H1 (cell line): ENCODE data around the gene PRKCA. TPM values are rescaled to one million over a fixed set of nuclear protein-coding genes. Genes with fewer than 3 reads are reported as not detected.

Source experiments
- CTCF ChIA-PET: fragments of 300-600 bp; sonication (Branson Sonifier 250); formaldehyde crosslinking; loops from one replicate; lab custom pipeline; 2021; ENCODE audit not compliant: partially characterized antibody; lab: Charles Lee
- POLR2A ChIA-PET: fragments of 300-600 bp; sonication (Branson Sonifier 250); formaldehyde crosslinking; loops from one replicate; lab custom pipeline; 2021; ENCODE audit warnings: inconsistent platforms; ENCODE audit not compliant: partially characterized antibody; lab: Charles Lee
- DNase-seq, 2 experiments: peaks; one replicate each; pipeline versions ENCODE4 v3.0.0 to v3.0.0-alpha.2; 2010 to 2022; ENCODE audit warnings: low spot score in 2 of 2, low read depth in 1 of 2, mixed read lengths in 1 of 2
- FAIRE-seq: peaks from 2 replicates; lab custom pipeline; 2011; peaks lifted over from hg19 to GRCh38; lab: Jason Lieb, UNC
- H2AFZ ChIP-seq: 2 replicates; pipeline ENCODE4 v1.8.1; 2012; ENCODE audit warnings: low read length, inconsistent platforms
- H2AK5ac ChIP-seq: 2 replicates; pipeline ENCODE4 v1.6.1; 2013; ENCODE audit warnings: low read depth, low read length
- H2BK120ac ChIP-seq: replicated peaks from 2 replicates; pipeline ENCODE3; 2013; ENCODE audit warnings: low read depth, low read length, inconsistent platforms
- H2BK12ac ChIP-seq: 2 replicates; pipeline ENCODE4 v1.6.1; 2013; ENCODE audit warnings: low read depth, low read length
- H2BK15ac ChIP-seq: 2 replicates; pipeline ENCODE4 v1.6.1; 2013; ENCODE audit warnings: low read length
- H2BK20ac ChIP-seq: 2 replicates; pipeline ENCODE4 v1.6.1; 2013; ENCODE audit warnings: low read length
- H2BK5ac ChIP-seq: 2 replicates; pipeline ENCODE4 v1.6.1; 2013; ENCODE audit warnings: low read depth, low read length
- H3K14ac ChIP-seq: 2 replicates; pipeline ENCODE4 v1.6.1; 2013; ENCODE audit warnings: inconsistent platforms; ENCODE audit not compliant: insufficient read length
- H3K18ac ChIP-seq: 2 replicates; pipeline ENCODE4 v1.6.1; 2013; ENCODE audit warnings: low read length; ENCODE audit errors: extremely low read depth
- H3K23ac ChIP-seq: 2 replicates; pipeline ENCODE4 v1.6.1; 2013; ENCODE audit warnings: inconsistent platforms; ENCODE audit not compliant: insufficient read length
- H3K23me2 ChIP-seq: 2 replicates; pipeline ENCODE4 v1.6.1; 2013; ENCODE audit warnings: low read depth, low read length
- H3K27ac ChIP-seq: 2 replicates; pipeline ENCODE4 v1.6.1; 2011; ENCODE audit warnings: low read depth, low read length, inconsistent platforms
- H3K27me3 ChIP-seq, 4 experiments: replicated peaks in 1 of 4; 1 replicate in 1 of 4; 2 replicates in 3 of 4; pipeline versions ENCODE4 v1.6.1 to v1.8.1; 2011 to 2013; ENCODE audit warnings: low read length in 3 of 4, mild to moderate bottlenecking in 3 of 4, inconsistent platforms in 2 of 4, mixed read lengths in 2 of 4, moderate library complexity in 1 of 4; ENCODE audit not compliant: control insufficient read depth in 3 of 4, insufficient read depth in 3 of 4; ENCODE audit errors: extremely low read depth in 1 of 4
- H3K36me3 ChIP-seq, 4 experiments: 2 replicates each; pipeline versions ENCODE4 v1.6.1 to v1.8.1; 2011 to 2013; ENCODE audit warnings: mild to moderate bottlenecking in 4 of 4, low read length in 3 of 4, moderate library complexity in 2 of 4, control low read depth in 1 of 4, inconsistent platforms in 1 of 4; ENCODE audit not compliant: insufficient read depth in 4 of 4, control insufficient read depth in 2 of 4
- H3K4ac ChIP-seq: replicated peaks from 2 replicates; pipeline ENCODE3; 2013; ENCODE audit warnings: low read length, low read depth, mixed read lengths, inconsistent platforms; ENCODE audit not compliant: insufficient read length
- H3K4me1 ChIP-seq, 4 experiments: replicated peaks in 1 of 4; 1 replicate in 1 of 4; 2 replicates in 3 of 4; pipeline versions ENCODE4 v1.6.1 to v1.8.1; 2011 to 2013; ENCODE audit warnings: low read length in 3 of 4, inconsistent platforms in 2 of 4, mixed read lengths in 1 of 4; ENCODE audit not compliant: insufficient read depth in 4 of 4, control insufficient read depth in 3 of 4
- H3K4me2 ChIP-seq, 2 experiments: 2 replicates each; pipeline versions ENCODE4 v1.6.1 to v1.8.1; 2011 to 2013; ENCODE audit warnings: low read depth in 2 of 2, low read length in 2 of 2, control low read depth in 1 of 2, inconsistent platforms in 1 of 2, mild to moderate bottlenecking in 1 of 2; ENCODE audit not compliant: insufficient read depth in 1 of 2
- H3K4me3 ChIP-seq, 4 experiments: fragments of 200-600, 300-600 bp in 1 of 4; sonication (generic), shearing (Covaris generic), sonication (Bioruptor Twin) in 1 of 4; 2 replicates each; pipeline versions ENCODE4 v1.5.1 to v1.8.1; 2011 to 2016; ENCODE audit warnings: low read length in 4 of 4, low read depth in 3 of 4, control low read depth in 2 of 4, inconsistent platforms in 2 of 4, mild to moderate bottlenecking in 2 of 4, mixed read lengths in 1 of 4, moderate library complexity in 1 of 4; ENCODE audit not compliant: insufficient read depth in 2 of 4; ENCODE audit errors: extremely low read depth in 1 of 4
- H3K56ac ChIP-seq: replicated peaks from 2 replicates; pipeline ENCODE3; 2013; ENCODE audit warnings: low read depth, mild to moderate bottlenecking, mixed read lengths, low read length, inconsistent platforms; ENCODE audit not compliant: insufficient read length
- H3K79me1 ChIP-seq: 2 replicates; pipeline ENCODE4 v1.6.1; 2013; ENCODE audit warnings: low read depth, low read length, control low read depth
- H3K79me2 ChIP-seq, 2 experiments: 2 replicates each; pipeline versions ENCODE4 v1.6.1 to v1.8.1; 2012 to 2013; ENCODE audit warnings: low read length in 2 of 2, mild to moderate bottlenecking in 2 of 2, inconsistent platforms in 1 of 2; ENCODE audit not compliant: insufficient read depth in 2 of 2, control insufficient read depth in 1 of 2
- H3K9ac ChIP-seq, 4 experiments: replicated peaks in 1 of 4; 1 replicate in 1 of 4; 2 replicates in 3 of 4; pipeline versions ENCODE4 v1.6.1 to v1.8.1; 2011 to 2013; ENCODE audit warnings: low read depth in 3 of 4, low read length in 3 of 4, control low read depth in 2 of 4, mild to moderate bottlenecking in 2 of 4, moderate library complexity in 2 of 4, inconsistent platforms in 1 of 4; ENCODE audit errors: extremely low read depth in 1 of 4
- H3K9me3 ChIP-seq, 2 experiments: 2 replicates each; pipeline versions ENCODE4 v1.6.1 to v1.8.1; 2012 to 2013; ENCODE audit warnings: mild to moderate bottlenecking in 2 of 2, moderate library complexity in 2 of 2, control low read depth in 1 of 2, inconsistent platforms in 1 of 2, low read depth in 1 of 2, low read length in 1 of 2, mixed read lengths in 1 of 2; ENCODE audit not compliant: insufficient read depth in 2 of 2
- H4K20me1 ChIP-seq, 2 experiments: replicated peaks in 1 of 2; 2 replicates each; pipeline versions ENCODE3 to v1.8.1; 2011 to 2013; ENCODE audit warnings: inconsistent platforms in 2 of 2, low read length in 2 of 2, mild to moderate bottlenecking in 1 of 2; ENCODE audit not compliant: insufficient read depth in 2 of 2, control insufficient read depth in 1 of 2
- H4K5ac ChIP-seq: 2 replicates; pipeline ENCODE4 v1.6.1; 2013; ENCODE audit warnings: low read length, low read depth, mixed read lengths, inconsistent platforms; ENCODE audit not compliant: insufficient read length
- H4K8ac ChIP-seq: 2 replicates; pipeline ENCODE4 v1.8.0; 2013; ENCODE audit warnings: mild to moderate bottlenecking, moderate library complexity, low read length, inconsistent platforms; ENCODE audit not compliant: insufficient read depth; ENCODE audit errors: extremely low read depth
- H4K91ac ChIP-seq: replicated peaks from 2 replicates; pipeline ENCODE3; 2013; ENCODE audit warnings: low read length, mixed read lengths, inconsistent platforms; ENCODE audit not compliant: insufficient read length
- BCL11A ChIP-seq, 2 experiments: IDR thresholded peaks; one replicate each; pipeline ENCODE4 v1.6.1; 2011; ENCODE audit warnings: low read depth in 2 of 2, low read length in 2 of 2, mild to moderate bottlenecking in 2 of 2
- GABPA ChIP-seq: IDR thresholded peaks from 2 replicates; pipeline ENCODE4 v1.6.1; 2011; ENCODE audit warnings: mild to moderate bottlenecking, low read length, moderate library complexity, borderline replicate concordance; ENCODE audit not compliant: insufficient read depth
- JUND ChIP-seq: IDR thresholded peaks from 2 replicates; pipeline ENCODE4 v1.6.1; 2011; ENCODE audit warnings: mild to moderate bottlenecking, improper control_type of control experiment, low read length
- NANOG ChIP-seq: IDR thresholded peaks from 2 replicates; pipeline ENCODE4 v1.6.1; 2011; ENCODE audit warnings: low read length, low read depth, mild to moderate bottlenecking, inconsistent platforms; ENCODE audit not compliant: insufficient read depth, poor library complexity, severe bottlenecking
- POLR2A ChIP-seq, 2 experiments: IDR thresholded peaks; 1 replicate in 1 of 2; 2 replicates in 1 of 2; pipeline ENCODE4 v1.6.1; 2011; ENCODE audit warnings: low read depth in 2 of 2, low read length in 2 of 2, mild to moderate bottlenecking in 2 of 2; ENCODE audit errors: control extremely low read depth in 1 of 2
- RXRA ChIP-seq: IDR thresholded peaks from 2 replicates; pipeline ENCODE4 v1.6.1; 2011; ENCODE audit warnings: low read depth, mild to moderate bottlenecking, low read length, moderate library complexity; ENCODE audit not compliant: insufficient read depth
- SP1 ChIP-seq: IDR thresholded peaks from 2 replicates; pipeline ENCODE4 v1.6.1; 2011; ENCODE audit warnings: low read depth, low read length
- SUZ12 ChIP-seq: fragments of 200-600 bp; sonication (generic); IDR thresholded peaks from 2 replicates; pipeline ENCODE4 v1.6.1; 2012; ENCODE audit warnings: mild to moderate bottlenecking, inconsistent platforms, low read length, moderate library complexity, mixed read lengths
- TAF7 ChIP-seq: optimal IDR thresholded peaks from 2 replicates; pipeline ENCODE3; 2011; ENCODE audit warnings: low read depth, mild to moderate bottlenecking, inconsistent platforms, low read length, moderate library complexity, borderline replicate concordance
- TCF12 ChIP-seq: IDR thresholded peaks from 2 replicates; pipeline ENCODE4 v1.6.1; 2011; ENCODE audit warnings: low read depth, mild to moderate bottlenecking, low read length
- TEAD4 ChIP-seq: IDR thresholded peaks from 2 replicates; pipeline ENCODE4 v1.6.1; 2012; ENCODE audit warnings: low read depth, low read length, inconsistent platforms, mixed read lengths
- YY1 ChIP-seq: IDR thresholded peaks from 2 replicates; pipeline ENCODE4 v1.6.1; 2011; ENCODE audit warnings: low read depth, mild to moderate bottlenecking, low read length
- WGBS, 2 experiments: shearing (Covaris generic) in 1 of 2; methylation state at CpG; one replicate each; pipeline versions ENCODE4 v1.1.6 to v1.1.7; 2013 to 2015; ENCODE audit warnings: low lambda C conversion rate in 2 of 2, mixed read lengths in 2 of 2, inconsistent platforms in 1 of 2, low coverage in 1 of 2, missing lambda C conversion rate in 1 of 2; ENCODE audit not compliant: insufficient replicate concordance in 2 of 2, insufficient coverage in 1 of 2, insufficient read length in 1 of 2; ENCODE audit errors: extremely low coverage in 1 of 2, missing lambda C conversion rate in 1 of 2; 5-methylcytosine and 5-hydroxymethylcytosine counted together
- polyA plus RNA-seq, 7 experiments: library from polyadenylated mRNA; depleted of rRNA in 3 of 7; stranded (reverse) in 5 of 7; unstranded in 2 of 7; fragments of >200 nt in 5 of 7; fragments of 200-250 nt in 2 of 7; gene quantifications; 1 replicate in 5 of 7; 2 replicates in 1 of 7; 4 replicates in 1 of 7; pipeline versions ENCODE4 v1.2.1 to v1.2.3, GENCODE V29; 2011 to 2013; ENCODE audit warnings: missing spikeins in 2 of 7, mixed read lengths in 2 of 7
- total RNA-seq: library from RNA; stranded (reverse); fragmentation: NEBNext Ultra II Directional; extraction: Animal tissue kit (Norgen Biotek cat#: 25700); gene quantifications from 2 replicates; pipeline ENCODE4 v1.2.1, GENCODE V29; 2021

Gene PRKCA
- total and polyA plus RNA-seq, 2 of the 8 experiments (the other 6 are each of a cell fraction or from before 2014, with no cell fraction given), result 5.8 to 17.8 TPM

DNA sequence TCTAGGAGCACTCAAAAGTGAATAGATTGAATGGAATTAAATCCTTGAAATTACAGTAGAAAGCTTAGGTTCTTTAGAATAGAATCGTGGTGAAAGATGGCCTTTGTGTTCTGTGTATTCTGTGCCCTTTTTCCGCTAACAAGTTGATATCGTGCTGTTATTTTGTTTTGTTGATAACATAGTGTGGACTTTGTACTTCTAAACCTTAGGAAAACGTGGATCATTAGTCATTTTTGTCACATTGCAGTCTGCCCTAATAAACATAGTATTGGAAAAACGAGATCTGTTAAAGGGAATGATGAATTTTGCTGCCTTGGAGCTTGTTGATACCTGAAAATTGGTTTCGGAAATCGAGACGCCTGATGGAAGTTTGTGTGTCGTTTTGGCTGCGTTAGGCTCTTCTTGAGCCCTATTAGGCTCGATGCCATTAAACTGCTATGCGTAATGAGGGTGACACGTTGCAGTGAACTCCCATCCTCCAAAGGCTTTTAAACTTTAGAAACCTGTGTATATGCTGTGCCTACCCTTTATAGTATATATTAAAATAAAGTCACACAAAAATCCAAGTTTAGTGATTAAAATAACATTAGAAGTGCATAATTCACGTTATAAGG is 145.7 kb downstream of the PRKCA start:
- CTCF ChIA-PET, result interaction anchor here (0.6 to 2.4 kb wide), 4 partner anchors 10 to 239 kb away, joined by 3 to 12 read pairs (median 4); no protein-coding TSS in a partner anchor

More for the DNA sequence above, 145.7 kb downstream of the PRKCA start:
- Histone ChIP-seq H3K4me3 (no peak overlapping the region), H2BK12ac (0 out of 2 replicates have a peak overlapping the region, but pooled peaks have one; percentile 20), H3K23ac (no peak overlapping the region), H3K27ac (no peak overlapping the region), H2AK5ac (no peak overlapping the region), H3K4me2 (no peak overlapping the region), H3K9me3 (no peaks in the 10 kb centered on the region), H3K9ac (no peak overlapping the region), H2BK5ac (no peak overlapping the region), H4K91ac (no peak overlapping the region), H4K5ac (no peak overlapping the region), H2BK120ac (no peak overlapping the region), H3K4ac (no peak overlapping the region), H3K4me1 (peaks cover 11 to 19% (median 15%) of the 10 kb centered on the region in 4 experiments), H3K56ac (no peak overlapping the region), H3K14ac (no peak overlapping the region), H3K79me1 (no peaks in the 10 kb centered on the region), H4K8ac (no peak overlapping the region), H3K27me3 (no peaks in the 10 kb centered on the region), H3K79me2 (peaks cover 0 to 3% of the 10 kb centered on the region in 2 experiments; a peak in 2 of 4 replicates), H3K18ac (no peak overlapping the region), H4K20me1 (no peaks in the 10 kb centered on the region), H3K36me3 (no peaks in the 10 kb centered on the region), H2BK20ac (no peak overlapping the region), H2AFZ (no peak overlapping the region), H3K23me2 (no peaks in the 10 kb centered on the region; the same call in 1 of the 2 replicates), H2BK15ac (no peak overlapping the region)
- TF ChIP-seq GABPA, result no peak
- no peak for TF ChIP-seq SP1
- no peak for TF ChIP-seq SUZ12
- no peak for TF ChIP-seq POLR2A (IDR thresholded peaks at IDR 0.05; ENCODE audit: control extremely low read depth in 1 of 2, low read depth in 2 of 2, low read length in 2 of 2)
- TF ChIP-seq YY1, result no peak
- TF ChIP-seq TEAD4, result no peak
- no peak for TF ChIP-seq BCL11A (IDR thresholded peaks at IDR 0.05; ENCODE audit: low read depth in 2 of 2, low read length in 2 of 2)
- TF ChIP-seq JUND, result no peak
- no peak for TF ChIP-seq TAF7
- TF ChIP-seq RXRA, result no peak
- TF ChIP-seq TCF12, result no peak
- TF ChIP-seq NANOG, result no peak
- DNase-seq (no peak), FAIRE-seq (no peak)
- POLR2A ChIA-PET, result interaction anchor here (0.7 kb wide), 1 partner anchor 9 kb away, joined by 3 read pairs; no protein-coding TSS in a partner anchor
- 85% methylated on average over 14 of the region's 14 CpGs; no CpG with 5 or more reads in 1 of the 2 experiments for WGBS, 2 experiments
